HepG2 (cell line): Measurements from ENCODE around the gene ASH1L. TPM values are rescaled to one million over a fixed set of nuclear protein-coding genes. Genes with fewer than 3 reads are reported as not detected.
A peak's percentile ranks its signal among the peaks of the same experiment; 100 is the strongest.

Source experiments
- DNMT3B ChIP-seq: conservative IDR thresholded peaks from 2 replicates; pipeline ENCODE4 v1.6.1; 2016; ENCODE audit warnings: missing biosample characterization, control low read depth
- FOXK1 ChIP-seq: sonication (generic); formaldehyde crosslinking; IDR thresholded peaks from 2 replicates; pipeline ENCODE4 v1.4.0; 2020; ENCODE audit warnings: low read depth, missing genetic modification reagents, borderline replicate concordance
- HOXA9 ChIP-seq: sonication (generic); formaldehyde crosslinking; IDR thresholded peaks from 2 replicates; pipeline ENCODE4 v1.8.1; 2022; ENCODE audit warnings: missing genetic modification reagents, mild to moderate bottlenecking, moderate library complexity, borderline replicate concordance
- IKZF1 ChIP-seq: fragments of 450-650 bp; IDR thresholded peaks from 2 replicates; pipeline ENCODE4 v1.7.1; 2016
- NFE2 ChIP-seq: sonication (generic); formaldehyde crosslinking; IDR thresholded peaks from 2 replicates; pipeline ENCODE4 v1.4.0; 2020; ENCODE audit warnings: missing genetic modification reagents
- NFE2L2 ChIP-seq: fragments of 150-350 bp; IDR thresholded peaks from 2 replicates; pipeline ENCODE4 v1.6.1; 2014; ENCODE audit warnings: low read length
- RARA ChIP-seq: IDR thresholded peaks from 2 replicates; pipeline ENCODE4 v1.6.1; 2016; ENCODE audit warnings: missing genetic modification reagents, missing compliant biosample characterization
- RELA ChIP-seq: sonication (generic); formaldehyde crosslinking; IDR thresholded peaks from 2 replicates; pipeline ENCODE4 v1.4.0; 2020; ENCODE audit warnings: missing genetic modification reagents
- SAP130 ChIP-seq: IDR thresholded peaks from 2 replicates; pipeline ENCODE4 v1.6.1; 2016; ENCODE audit warnings: low read depth
- SOX5 ChIP-seq: IDR thresholded peaks from 2 replicates; pipeline ENCODE4 v1.6.1; 2016; ENCODE audit warnings: borderline replicate concordance
- SOX6 ChIP-seq, 2 experiments: fragments of 450-650 bp in 1 of 2; sonication (generic) in 1 of 2; formaldehyde crosslinking in 1 of 2; IDR thresholded peaks; 2 replicates each; pipeline versions ENCODE4 v1.4.0 to v1.6.1; 2017 to 2020; ENCODE audit warnings: antibody characterized with exemption in 1 of 2, mild to moderate bottlenecking in 1 of 2, missing genetic modification reagents in 1 of 2
- TEAD3 ChIP-seq: optimal IDR thresholded peaks from 2 replicates; pipeline ENCODE3; 2016; ENCODE audit warnings: borderline replicate concordance
- ZBTB38 ChIP-seq: sonication (generic); formaldehyde crosslinking; IDR thresholded peaks from 2 replicates; pipeline ENCODE4 v1.5.1; 2020; ENCODE audit warnings: mild to moderate bottlenecking, missing genetic modification reagents
- ZFAT ChIP-seq: sonication (generic); formaldehyde crosslinking; conservative IDR thresholded peaks from 2 replicates; pipeline ENCODE4 v1.8.1; 2023; ENCODE audit warnings: missing genetic modification reagents, inconsistent platforms
- ZMYM3 ChIP-seq: sonication (generic); formaldehyde crosslinking; IDR thresholded peaks from 2 replicates; pipeline ENCODE4 v1.5.1; 2020; ENCODE audit warnings: mild to moderate bottlenecking, missing genetic modification reagents
- ZNF7 ChIP-seq: IDR thresholded peaks from 2 replicates; pipeline ENCODE4 v1.6.1; 2016; ENCODE audit warnings: missing biosample characterization, missing genetic modification reagents
- ZNF816 ChIP-seq: sonication (generic); formaldehyde crosslinking; IDR thresholded peaks from 2 replicates; pipeline ENCODE4 v1.8.0; 2022; ENCODE audit warnings: missing genetic modification reagents, mild to moderate bottlenecking, borderline replicate concordance
- polyA plus RNA-seq, 8 experiments: library from polyadenylated mRNA; depleted of rRNA in 3 of 8; stranded (reverse) in 7 of 8; unstranded in 1 of 8; fragments of >200 nt; fragmentation: Illumina TruSeq in 4 of 8; extraction: Trizol in 4 of 8; gene quantifications; 2 replicates each; pipeline versions ENCODE4 v1.2.1 to v1.2.3, GENCODE V29; 2011 to 2016; ENCODE audit warnings: low read depth in 4 of 8, missing spikeins in 1 of 8, mixed read lengths in 1 of 8; ENCODE audit not compliant: insufficient read depth in 1 of 8
- total RNA-seq, 5 experiments: library from RNA; depleted of rRNA; stranded (reverse); fragments of >200 nt; fragmentation: Illumina TruSeq; extraction: Trizol; gene quantifications; 2 replicates each; pipeline ENCODE4 v1.2.3, GENCODE V29; 2016; ENCODE audit warnings: low read depth in 1 of 5
- TF ChIP-seq, protein P1 (sequence below), 2 experiments: sonication (generic) in 1 of 2; formaldehyde crosslinking in 1 of 2; IDR thresholded peaks; 2 replicates each; pipeline versions ENCODE4 v1.4.0 to v1.6.1; 2016 to 2020; ENCODE audit warnings: borderline replicate concordance in 1 of 2, low read depth in 1 of 2, mild to moderate bottlenecking in 1 of 2, missing genetic modification reagents in 1 of 2
- TF ChIP-seq, protein P2 (sequence below): IDR thresholded peaks from 2 replicates; pipeline ENCODE4 v1.4.0; 2020; ENCODE audit warnings: mild to moderate bottlenecking, missing genetic modification reagents
- TF ChIP-seq, protein P3 (sequence below): sonication (generic); formaldehyde crosslinking; conservative IDR thresholded peaks from 2 replicates; pipeline ENCODE4 v1.4.0; 2020; ENCODE audit warnings: mild to moderate bottlenecking, missing genetic modification reagents, moderate library complexity

ASH1L gene
- total and polyA plus RNA-seq, 2 of the 13 experiments (the other 11 are each of a cell fraction or from before 2014, with no cell fraction given) = 10.2 to 15.3 TPM

DNA sequence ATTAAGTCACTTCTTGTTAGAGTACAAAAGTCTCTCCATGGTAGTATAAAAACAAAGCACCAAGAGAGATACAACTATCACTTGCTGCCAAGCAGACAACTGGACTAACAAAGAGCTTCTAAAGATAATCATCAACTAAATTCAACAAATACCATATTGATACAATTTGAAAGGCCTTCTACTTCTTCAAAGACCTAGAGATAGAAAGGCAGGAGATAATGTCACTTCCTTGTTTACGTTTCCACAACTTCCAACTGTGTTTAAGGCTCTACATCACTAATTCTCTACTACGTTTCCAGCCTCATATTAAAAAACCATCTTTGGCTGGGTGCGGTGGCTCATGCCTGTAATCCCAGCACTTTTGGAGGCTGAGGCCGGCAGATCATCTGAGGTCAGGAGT lies 104.5 kb downstream of the ASH1L start (continued):
- TF ChIP-seq, protein P1, sequence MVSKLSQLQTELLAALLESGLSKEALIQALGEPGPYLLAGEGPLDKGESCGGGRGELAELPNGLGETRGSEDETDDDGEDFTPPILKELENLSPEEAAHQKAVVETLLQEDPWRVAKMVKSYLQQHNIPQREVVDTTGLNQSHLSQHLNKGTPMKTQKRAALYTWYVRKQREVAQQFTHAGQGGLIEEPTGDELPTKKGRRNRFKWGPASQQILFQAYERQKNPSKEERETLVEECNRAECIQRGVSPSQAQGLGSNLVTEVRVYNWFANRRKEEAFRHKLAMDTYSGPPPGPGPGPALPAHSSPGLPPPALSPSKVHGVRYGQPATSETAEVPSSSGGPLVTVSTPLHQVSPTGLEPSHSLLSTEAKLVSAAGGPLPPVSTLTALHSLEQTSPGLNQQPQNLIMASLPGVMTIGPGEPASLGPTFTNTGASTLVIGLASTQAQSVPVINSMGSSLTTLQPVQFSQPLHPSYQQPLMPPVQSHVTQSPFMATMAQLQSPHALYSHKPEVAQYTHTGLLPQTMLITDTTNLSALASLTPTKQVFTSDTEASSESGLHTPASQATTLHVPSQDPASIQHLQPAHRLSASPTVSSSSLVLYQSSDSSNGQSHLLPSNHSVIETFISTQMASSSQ (IDR thresholded peaks at IDR 0.05; ENCODE audit: low read depth) = peak; percentile 49; the same call in 1 of the 2 replicates
- TF ChIP-seq, protein P1 (CRISPR knock-in tag; IDR thresholded peaks at IDR 0.05; ENCODE audit: borderline replicate concordance) = no peak
- TF ChIP-seq ZMYM3 (CRISPR knock-in tag) (peak; percentile 31; the same call in 1 of the 2 replicates), SOX5 (peak; percentile 89), HOXA9 (CRISPR knock-in tag) (no peak), SOX6 (IDR thresholded peaks at IDR 0.05) (no peak), SOX6 (CRISPR knock-in tag; IDR thresholded peaks at IDR 0.05) (peak; percentile 65; the same call in 1 of the 2 replicates), TEAD3 (CRISPR knock-in tag) (peak; percentile 7), DNMT3B (CRISPR knock-in tag) (no peak), RARA (CRISPR knock-in tag) (peak; percentile 38; the same call in 1 of the 2 replicates), SAP130 (CRISPR knock-in tag) (peak; percentile 66), FOXK1 (CRISPR knock-in tag) (peak; percentile 63; the same call in 1 of the 2 replicates), ZBTB38 (CRISPR knock-in tag) (0 out of 2 replicates have a peak, but pooled peaks have one; percentile 45), IKZF1 (no peak), NFE2 (no peak), ZNF7 (CRISPR knock-in tag) (no peak), NFE2L2 (no peak), ZNF816 (CRISPR knock-in tag) (no peak), RELA (no peak), ZFAT (CRISPR knock-in tag) (no peak)
- TF ChIP-seq, protein P2, sequence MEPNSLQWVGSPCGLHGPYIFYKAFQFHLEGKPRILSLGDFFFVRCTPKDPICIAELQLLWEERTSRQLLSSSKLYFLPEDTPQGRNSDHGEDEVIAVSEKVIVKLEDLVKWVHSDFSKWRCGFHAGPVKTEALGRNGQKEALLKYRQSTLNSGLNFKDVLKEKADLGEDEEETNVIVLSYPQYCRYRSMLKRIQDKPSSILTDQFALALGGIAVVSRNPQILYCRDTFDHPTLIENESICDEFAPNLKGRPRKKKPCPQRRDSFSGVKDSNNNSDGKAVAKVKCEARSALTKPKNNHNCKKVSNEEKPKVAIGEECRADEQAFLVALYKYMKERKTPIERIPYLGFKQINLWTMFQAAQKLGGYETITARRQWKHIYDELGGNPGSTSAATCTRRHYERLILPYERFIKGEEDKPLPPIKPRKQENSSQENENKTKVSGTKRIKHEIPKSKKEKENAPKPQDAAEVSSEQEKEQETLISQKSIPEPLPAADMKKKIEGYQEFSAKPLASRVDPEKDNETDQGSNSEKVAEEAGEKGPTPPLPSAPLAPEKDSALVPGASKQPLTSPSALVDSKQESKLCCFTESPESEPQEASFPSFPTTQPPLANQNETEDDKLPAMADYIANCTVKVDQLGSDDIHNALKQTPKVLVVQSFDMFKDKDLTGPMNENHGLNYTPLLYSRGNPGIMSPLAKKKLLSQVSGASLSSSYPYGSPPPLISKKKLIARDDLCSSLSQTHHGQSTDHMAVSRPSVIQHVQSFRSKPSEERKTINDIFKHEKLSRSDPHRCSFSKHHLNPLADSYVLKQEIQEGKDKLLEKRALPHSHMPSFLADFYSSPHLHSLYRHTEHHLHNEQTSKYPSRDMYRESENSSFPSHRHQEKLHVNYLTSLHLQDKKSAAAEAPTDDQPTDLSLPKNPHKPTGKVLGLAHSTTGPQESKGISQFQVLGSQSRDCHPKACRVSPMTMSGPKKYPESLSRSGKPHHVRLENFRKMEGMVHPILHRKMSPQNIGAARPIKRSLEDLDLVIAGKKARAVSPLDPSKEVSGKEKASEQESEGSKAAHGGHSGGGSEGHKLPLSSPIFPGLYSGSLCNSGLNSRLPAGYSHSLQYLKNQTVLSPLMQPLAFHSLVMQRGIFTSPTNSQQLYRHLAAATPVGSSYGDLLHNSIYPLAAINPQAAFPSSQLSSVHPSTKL (CRISPR knock-in tag) = peak; percentile 64
- TF ChIP-seq, protein P3, sequence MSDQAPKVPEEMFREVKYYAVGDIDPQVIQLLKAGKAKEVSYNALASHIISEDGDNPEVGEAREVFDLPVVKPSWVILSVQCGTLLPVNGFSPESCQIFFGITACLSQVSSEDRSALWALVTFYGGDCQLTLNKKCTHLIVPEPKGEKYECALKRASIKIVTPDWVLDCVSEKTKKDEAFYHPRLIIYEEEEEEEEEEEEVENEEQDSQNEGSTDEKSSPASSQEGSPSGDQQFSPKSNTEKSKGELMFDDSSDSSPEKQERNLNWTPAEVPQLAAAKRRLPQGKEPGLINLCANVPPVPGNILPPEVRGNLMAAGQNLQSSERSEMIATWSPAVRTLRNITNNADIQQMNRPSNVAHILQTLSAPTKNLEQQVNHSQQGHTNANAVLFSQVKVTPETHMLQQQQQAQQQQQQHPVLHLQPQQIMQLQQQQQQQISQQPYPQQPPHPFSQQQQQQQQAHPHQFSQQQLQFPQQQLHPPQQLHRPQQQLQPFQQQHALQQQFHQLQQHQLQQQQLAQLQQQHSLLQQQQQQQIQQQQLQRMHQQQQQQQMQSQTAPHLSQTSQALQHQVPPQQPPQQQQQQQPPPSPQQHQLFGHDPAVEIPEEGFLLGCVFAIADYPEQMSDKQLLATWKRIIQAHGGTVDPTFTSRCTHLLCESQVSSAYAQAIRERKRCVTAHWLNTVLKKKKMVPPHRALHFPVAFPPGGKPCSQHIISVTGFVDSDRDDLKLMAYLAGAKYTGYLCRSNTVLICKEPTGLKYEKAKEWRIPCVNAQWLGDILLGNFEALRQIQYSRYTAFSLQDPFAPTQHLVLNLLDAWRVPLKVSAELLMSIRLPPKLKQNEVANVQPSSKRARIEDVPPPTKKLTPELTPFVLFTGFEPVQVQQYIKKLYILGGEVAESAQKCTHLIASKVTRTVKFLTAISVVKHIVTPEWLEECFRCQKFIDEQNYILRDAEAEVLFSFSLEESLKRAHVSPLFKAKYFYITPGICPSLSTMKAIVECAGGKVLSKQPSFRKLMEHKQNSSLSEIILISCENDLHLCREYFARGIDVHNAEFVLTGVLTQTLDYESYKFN (CRISPR knock-in tag) = peak; percentile 31; the same call in 1 of the 2 replicates
